Ascending aorta (tissue), 2 donors: ENCODE measurements around the gene PALD1. TPM values are rescaled to one million over a fixed set of nuclear protein-coding genes. Genes with fewer than 3 reads are reported as not detected.

Experiments
- DNase-seq, 2 donors: peaks; one replicate each; pipeline ENCODE4 v3.0.0-alpha.2; 2019; ENCODE audit warnings: low spot score in 2 of 2
- H3K27ac ChIP-seq, 2 donors: fragments of 200-600 bp; sonication (generic); one replicate each; pipeline ENCODE4 v1.5.1; 2016 to 2017; ENCODE audit warnings: mild to moderate bottlenecking in 1 of 2
- H3K27me3 ChIP-seq: fragments of 200-600 bp; sonication (generic); one replicate; pipeline ENCODE4 v1.5.1; 2017
- H3K36me3 ChIP-seq, 2 donors: fragments of 200-600 bp; sonication (generic); one replicate each; pipeline ENCODE4 v1.5.1; 2016
- H3K4me1 ChIP-seq, 2 donors: fragments of 200-600 bp; sonication (generic); one replicate each; pipeline ENCODE4 v1.5.1; 2016 to 2017; ENCODE audit warnings: mild to moderate bottlenecking in 1 of 2
- H3K4me3 ChIP-seq, 2 donors: fragments of 200-600 bp; sonication (generic); one replicate each; pipeline ENCODE4 v1.5.1; 2016 to 2017; ENCODE audit warnings: mild to moderate bottlenecking in 1 of 2
- H3K9me3 ChIP-seq, 2 donors: fragments of 200-600 bp; sonication (generic); one replicate each; pipeline ENCODE4 v1.5.1; 2016
- CTCF ChIP-seq, 3 experiments: fragments of 200-600 bp in 2 of 3; fragments of 450-650 bp in 1 of 3; sonication (generic) in 2 of 3; IDR thresholded peaks; one replicate each; pipeline ENCODE4 v1.5.1; 2016 to 2019; ENCODE audit warnings: antibody characterized with exemption in 3 of 3, mild to moderate bottlenecking in 1 of 3, moderate library complexity in 1 of 3
- intact Hi-C: fragments of 100-400 bp; cut with DNase I; formaldehyde crosslinking; loops from one replicate; pipeline ENCODE4 v1.15.1; 2023
- total RNA-seq: library from RNA; depleted of rRNA; stranded (reverse); fragments of >200 nt; gene quantifications from one replicate; pipeline ENCODE4 v1.1.0, GENCODE V29; 2016

Gene PALD1
- total RNA-seq, 1 donor from 2014 or later: 21.7 TPM

- Histone ChIP-seq H3K4me3 (no peak overlapping the region), H3K27ac (no peak overlapping the region), H3K4me1 (no peaks in the 10 kb centered on the region), H3K27me3 (no peaks in the 10 kb centered on the region), H3K9me3 (no peaks in the 10 kb centered on the region), H3K36me3 (peaks cover 0 to 31% of the 10 kb centered on the region in 2 donors)
- no peak for TF ChIP-seq CTCF (IDR thresholded peaks at IDR 0.05)
- no peak for DNase-seq
- intact Hi-C loops: no loop called here
Measured at GRCh38 chr10:70529848-70530247, 51.3 kb downstream of the PALD1 start.

DNA sequence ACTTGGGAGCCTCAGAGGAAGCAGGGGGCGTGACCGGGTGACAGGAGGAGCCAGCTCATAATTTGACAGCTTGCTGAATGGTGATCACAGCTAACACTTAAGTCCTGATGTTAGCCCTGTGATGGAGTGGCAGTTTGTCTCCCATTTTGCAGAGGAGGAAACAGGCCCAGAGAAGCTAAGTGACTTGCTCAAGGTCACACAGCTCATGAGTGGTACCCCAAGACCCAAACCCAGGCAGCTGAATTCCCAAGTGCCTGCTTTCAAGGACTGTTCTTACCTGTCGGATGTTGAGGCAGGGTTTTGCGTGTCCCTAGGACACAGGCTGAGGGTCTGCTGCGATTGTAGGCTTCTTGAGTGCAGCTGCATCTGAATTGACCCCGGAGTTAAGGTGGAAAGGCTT lies 51.7 kb downstream of the PALD1 start:
- H3K27ac ChIP-seq: no peak overlapping the region
- no peaks in the 10 kb centered on the region for H3K4me1 ChIP-seq
- no peak for TF ChIP-seq CTCF (IDR thresholded peaks at IDR 0.05)
- intact Hi-C loops: no loop called here
- H3K36me3 ChIP-seq: peaks cover 0 to 31% of the 10 kb centered on the region in 2 donors
- no peak overlapping the region for H3K4me3 ChIP-seq
- no peaks in the 10 kb centered on the region for H3K9me3 ChIP-seq
- no peaks in the 10 kb centered on the region for H3K27me3 ChIP-seq
- DNase-seq: no peak

DNA sequence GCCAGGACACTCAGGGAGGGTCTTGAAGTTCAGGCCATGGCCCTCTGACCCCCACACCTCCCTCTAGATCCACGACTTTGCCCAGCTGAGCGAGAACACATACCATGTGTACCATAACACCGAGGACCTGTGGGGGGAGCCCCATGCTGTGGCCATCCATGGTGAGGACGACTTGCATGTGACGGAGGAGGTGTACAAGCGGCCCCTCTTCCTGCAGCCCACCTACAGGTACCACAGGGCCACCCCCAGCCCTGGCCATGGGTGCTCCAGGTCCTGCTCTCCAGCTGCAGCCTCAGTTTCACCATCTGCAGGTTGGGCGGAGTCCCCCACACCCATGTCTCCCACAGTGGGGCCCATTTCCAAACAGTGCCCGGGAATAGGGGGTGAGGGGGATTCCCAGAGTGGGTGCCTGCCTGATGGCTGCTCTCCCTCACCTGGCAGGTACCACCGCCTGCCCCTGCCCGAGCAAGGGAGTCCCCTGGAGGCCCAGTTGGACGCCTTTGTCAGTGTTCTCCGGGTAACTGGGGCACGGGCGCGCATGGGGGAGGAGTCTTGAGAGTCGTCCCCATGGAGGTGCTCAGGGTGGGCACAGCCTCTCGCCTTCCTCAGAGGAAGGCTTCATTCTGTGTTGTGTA lies 54.1 kb downstream of the PALD1 start:
- Histone ChIP-seq H3K27ac (no peak overlapping the region), H3K4me3 (no peak overlapping the region), H3K36me3 (peaks cover 0 to 31% of the 10 kb centered on the region in 2 donors), H3K9me3 (no peaks in the 10 kb centered on the region), H3K4me1 (no peaks in the 10 kb centered on the region), H3K27me3 (no peaks in the 10 kb centered on the region)
- intact Hi-C loops: no loop called here
- TF ChIP-seq CTCF (IDR thresholded peaks at IDR 0.05): no peak
- no peak for DNase-seq

DNA sequence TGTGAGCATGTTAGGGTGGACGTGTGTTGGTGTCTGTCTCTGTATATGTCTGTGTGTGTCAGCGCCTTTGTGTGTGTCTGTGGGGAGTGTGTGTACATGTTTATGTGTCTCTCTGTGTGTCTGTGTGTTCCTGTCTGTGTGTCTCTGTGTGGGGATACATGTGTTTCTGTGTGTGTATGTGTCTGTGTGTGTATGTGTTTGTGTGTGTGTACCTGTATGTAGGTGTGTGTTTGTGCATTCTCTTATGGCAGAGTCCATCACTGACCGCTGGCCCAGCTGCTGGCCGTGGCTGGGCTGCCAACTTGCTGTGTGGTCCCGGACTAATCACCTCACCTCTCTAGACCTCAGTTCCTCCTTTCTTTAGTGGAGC lies 54.6 kb downstream of the PALD1 start:
- intact Hi-C loops: no loop called here
- no peak for DNase-seq
- no peak overlapping the region for H3K27ac ChIP-seq
- peaks cover 0 to 36% of the 10 kb centered on the region in 2 donors for H3K36me3 ChIP-seq
- no peaks in the 10 kb centered on the region for H3K27me3 ChIP-seq
- TF ChIP-seq CTCF (IDR thresholded peaks at IDR 0.05): no peak
- no peak overlapping the region for H3K4me3 ChIP-seq
- no peaks in the 10 kb centered on the region for H3K9me3 ChIP-seq
- no peaks in the 10 kb centered on the region for H3K4me1 ChIP-seq

DNA sequence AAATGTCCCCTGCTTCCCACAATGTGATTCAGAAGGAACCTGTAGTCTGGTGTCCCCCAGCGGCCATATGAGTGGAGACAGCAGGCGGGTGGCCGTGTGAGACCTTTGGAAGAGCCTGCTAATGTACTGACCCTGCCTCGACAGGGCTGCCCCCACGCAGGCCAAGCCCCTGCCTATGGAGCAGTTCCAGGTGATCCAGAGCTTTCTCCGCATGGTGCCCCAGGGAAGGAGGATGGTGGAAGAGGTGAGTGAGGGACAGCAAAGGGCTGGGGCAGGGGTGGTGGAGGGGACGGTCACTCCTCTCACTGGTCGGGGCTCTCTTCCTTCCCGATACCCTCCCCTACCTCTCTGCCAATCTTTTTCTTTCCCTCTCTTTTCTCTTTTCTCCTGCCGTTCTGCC lies 55.7 kb downstream of the PALD1 start:
- DNase-seq: no peak

More for the DNA sequence above, 55.7 kb downstream of the PALD1 start:
- H3K4me3 ChIP-seq: no peak overlapping the region
- intact Hi-C loops: no loop called here
- no peaks in the 10 kb centered on the region for H3K9me3 ChIP-seq
- peaks cover 0 to 45% of the 10 kb centered on the region in 2 donors for H3K36me3 ChIP-seq
- no peaks in the 10 kb centered on the region for H3K4me1 ChIP-seq
- no peak for TF ChIP-seq CTCF (IDR thresholded peaks at IDR 0.05)
- no peak overlapping the region for H3K27ac ChIP-seq
- no peaks in the 10 kb centered on the region for H3K27me3 ChIP-seq
